Caco-2 (cell line): ENCODE measurements around the gene DNPEP. TPM values are rescaled to one million over a fixed set of nuclear protein-coding genes. Genes with fewer than 3 reads are reported as not detected.

Experiments
- BruUV-seq: library from RNA; stranded (reverse); fragments of 400-500 nt; replicated peaks from 2 replicates; lab custom pipeline; 2021; lab: Mats Ljungman, UMichigan
- CTCF ChIA-PET: fragments of 300-600 bp; sonication (Branson Sonifier 250); formaldehyde crosslinking; loops from one replicate; lab custom pipeline; 2022; ENCODE audit warnings: antibody characterized with exemption; lab: Charles Lee
- POLR2A ChIA-PET: fragments of 300-600 bp; sonication (Branson Sonifier 250); formaldehyde crosslinking; loops from one replicate; lab custom pipeline; 2022; ENCODE audit warnings: antibody characterized with exemption; lab: Charles Lee
- DNase-seq, 2 experiments: peaks; one replicate each; pipeline versions ENCODE4 v3.0.0 to v3.0.0-alpha.2; 2020 to 2022
- H3K27me3 ChIP-seq: replicated peaks from 2 replicates; pipeline ENCODE4 v1.6.0; 2011; ENCODE audit warnings: low read length; ENCODE audit not compliant: control insufficient read depth, insufficient read depth
- H3K36me3 ChIP-seq: 2 replicates; pipeline ENCODE4 v1.5.1; 2011; ENCODE audit warnings: low read length; ENCODE audit not compliant: control insufficient read depth, insufficient read depth
- H3K4me1 ChIP-seq: fragments of 250-450 bp; sonication (Bioruptor Pico); 2 replicates; pipeline ENCODE4 v1.5.1; 2020; ENCODE audit warnings: mild to moderate bottlenecking
- H3K4me3 ChIP-seq: 2 replicates; pipeline ENCODE4 v1.5.1; 2011; ENCODE audit warnings: low read depth, mild to moderate bottlenecking, control low read depth, low read length
- H3K9me3 ChIP-seq: fragments of 250-450 bp; sonication (Bioruptor Pico); 2 replicates; pipeline ENCODE4 v1.5.1; 2020; ENCODE audit warnings: mild to moderate bottlenecking, moderate library complexity
- H3K27ac Mint-ChIP-seq: one replicate; pipeline ENCODE4 v1.8.0; 2022; ENCODE audit warnings: mixed read lengths; ENCODE audit not compliant: unreplicated experiment
- H3K27me3 Mint-ChIP-seq: one replicate; pipeline ENCODE4 v1.8.0; 2022; ENCODE audit warnings: mixed read lengths; ENCODE audit not compliant: insufficient read depth, unreplicated experiment
- H3K36me3 Mint-ChIP-seq: one replicate; pipeline ENCODE4 v1.8.0; 2022; ENCODE audit warnings: mild to moderate bottlenecking, mixed read lengths; ENCODE audit not compliant: insufficient read depth, unreplicated experiment
- H3K4me1 Mint-ChIP-seq: one replicate; pipeline ENCODE4 v1.8.0; 2022; ENCODE audit warnings: low read depth, mixed read lengths; ENCODE audit not compliant: unreplicated experiment
- H3K4me3 Mint-ChIP-seq: one replicate; pipeline ENCODE4 v1.8.0; 2022; ENCODE audit warnings: mild to moderate bottlenecking, moderate library complexity, mixed read lengths; ENCODE audit not compliant: unreplicated experiment
- H3K9me3 Mint-ChIP-seq: one replicate; pipeline ENCODE4 v1.8.0; 2022; ENCODE audit warnings: mixed read lengths; ENCODE audit not compliant: unreplicated experiment
- intact Hi-C: fragments of 100-400 bp; cut with micrococcal nuclease; formaldehyde crosslinking; loops from one replicate; pipeline ENCODE4 v1.10.0; 2022; ENCODE audit not compliant: unreplicated experiment
- total RNA-seq: library from RNA; stranded (reverse); gene quantifications from 2 replicates; pipeline ENCODE4 v1.2.3, GENCODE V29; 2022
- TF ChIP-seq, protein P1 (sequence below), 2 experiments: fragments of 200-600 bp in 1 of 2; IDR thresholded peaks; 1 replicate in 1 of 2; 2 replicates in 1 of 2; pipeline versions ENCODE4 v1.5.1 to v1.8.0; 2011 to 2022; ENCODE audit warnings: antibody characterized with exemption in 1 of 2, control low read depth in 1 of 2, inconsistent platforms in 1 of 2, low read depth in 1 of 2, low read length in 1 of 2, mild to moderate bottlenecking in 1 of 2, moderate library complexity in 1 of 2; ENCODE audit not compliant: insufficient read depth in 1 of 2, severe bottlenecking in 1 of 2, unreplicated experiment in 1 of 2

DNPEP gene
- total RNA-seq, 1 experiment from 2014 or later = 102 TPM

- Mint-ChIP-seq H3K9me3 (no peaks in the 10 kb centered on the region), H3K4me3 (no peak overlapping the region), H3K36me3 (no peaks in the 10 kb centered on the region), H3K4me1 (no peaks in the 10 kb centered on the region), H3K27me3 (peaks cover 2% of the 10 kb centered on the region), H3K27ac (no peak overlapping the region)
- TF ChIP-seq, protein P1, sequence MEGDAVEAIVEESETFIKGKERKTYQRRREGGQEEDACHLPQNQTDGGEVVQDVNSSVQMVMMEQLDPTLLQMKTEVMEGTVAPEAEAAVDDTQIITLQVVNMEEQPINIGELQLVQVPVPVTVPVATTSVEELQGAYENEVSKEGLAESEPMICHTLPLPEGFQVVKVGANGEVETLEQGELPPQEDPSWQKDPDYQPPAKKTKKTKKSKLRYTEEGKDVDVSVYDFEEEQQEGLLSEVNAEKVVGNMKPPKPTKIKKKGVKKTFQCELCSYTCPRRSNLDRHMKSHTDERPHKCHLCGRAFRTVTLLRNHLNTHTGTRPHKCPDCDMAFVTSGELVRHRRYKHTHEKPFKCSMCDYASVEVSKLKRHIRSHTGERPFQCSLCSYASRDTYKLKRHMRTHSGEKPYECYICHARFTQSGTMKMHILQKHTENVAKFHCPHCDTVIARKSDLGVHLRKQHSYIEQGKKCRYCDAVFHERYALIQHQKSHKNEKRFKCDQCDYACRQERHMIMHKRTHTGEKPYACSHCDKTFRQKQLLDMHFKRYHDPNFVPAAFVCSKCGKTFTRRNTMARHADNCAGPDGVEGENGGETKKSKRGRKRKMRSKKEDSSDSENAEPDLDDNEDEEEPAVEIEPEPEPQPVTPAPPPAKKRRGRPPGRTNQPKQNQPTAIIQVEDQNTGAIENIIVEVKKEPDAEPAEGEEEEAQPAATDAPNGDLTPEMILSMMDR (IDR thresholded peaks at IDR 0.05; ENCODE audit: insufficient read depth in 1 of 2, low read depth in 1 of 2, low read length in 1 of 2, severe bottlenecking in 1 of 2, unreplicated experiment in 1 of 2) = no peak
- intact Hi-C loops = no loop called here
- POLR2A ChIA-PET = no interaction called here
- Histone ChIP-seq H3K4me3 (no peak overlapping the region), H3K9me3 (no peaks in the 10 kb centered on the region), H3K36me3 (no peaks in the 10 kb centered on the region), H3K4me1 (no peaks in the 10 kb centered on the region), H3K27me3 (no peaks in the 10 kb centered on the region; the same call in 1 of the 2 replicates)
- CTCF ChIA-PET = no interaction called here
- no TSS peak for BruUV-seq
- no peak for DNase-seq
Measured at GRCh38 chr2:219362524-219363164, 25.1 kb downstream of the DNPEP start.

- no TSS peak for BruUV-seq
- Histone ChIP-seq H3K4me1 (no peaks in the 10 kb centered on the region), H3K36me3 (no peaks in the 10 kb centered on the region), H3K27me3 (no peaks in the 10 kb centered on the region; the same call in 1 of the 2 replicates), H3K9me3 (no peaks in the 10 kb centered on the region), H3K4me3 (no peak overlapping the region)
- intact Hi-C loops = no loop called here
- no peak overlapping the region for H3K27ac Mint-ChIP-seq
- no peaks in the 10 kb centered on the region for H3K4me1 Mint-ChIP-seq
- H3K4me3 Mint-ChIP-seq = no peak overlapping the region
- ChIA-PET POLR2A (no interaction called here), CTCF (no interaction called here)
- DNase-seq = no peak
- H3K36me3 Mint-ChIP-seq = no peaks in the 10 kb centered on the region
- H3K27me3 Mint-ChIP-seq = peaks cover 2% of the 10 kb centered on the region
- TF ChIP-seq, protein P1 (IDR thresholded peaks at IDR 0.05; ENCODE audit: insufficient read depth in 1 of 2, low read depth in 1 of 2, low read length in 1 of 2, severe bottlenecking in 1 of 2, unreplicated experiment in 1 of 2) = no peak
- no peaks in the 10 kb centered on the region for H3K9me3 Mint-ChIP-seq
Measured at GRCh38 chr2:219362072-219362471, 25.6 kb downstream of the DNPEP start.

- no TSS peak for BruUV-seq
- ChIA-PET POLR2A (no interaction called here), CTCF (interaction anchor here (0.6 kb wide), 1 partner anchor 171 kb away, joined by 4 read pairs; no protein-coding TSS in a partner anchor)
- Histone ChIP-seq H3K9me3 (no peaks in the 10 kb centered on the region), H3K4me3 (no peak overlapping the region), H3K4me1 (no peaks in the 10 kb centered on the region), H3K36me3 (no peaks in the 10 kb centered on the region), H3K27me3 (no peaks in the 10 kb centered on the region; the same call in 1 of the 2 replicates)
- intact Hi-C loops = no loop called here
- Mint-ChIP-seq H3K27ac (no peak overlapping the region), H3K36me3 (no peaks in the 10 kb centered on the region), H3K9me3 (no peaks in the 10 kb centered on the region), H3K4me1 (no peaks in the 10 kb centered on the region), H3K4me3 (no peak overlapping the region), H3K27me3 (peaks cover 5% of the 10 kb centered on the region)
- TF ChIP-seq, protein P1 (IDR thresholded peaks at IDR 0.05; ENCODE audit: insufficient read depth in 1 of 2, low read depth in 1 of 2, low read length in 1 of 2, severe bottlenecking in 1 of 2, unreplicated experiment in 1 of 2) = no peak
- no peak for DNase-seq
Measured at GRCh38 chr2:219358170-219359075, 29.3 kb downstream of the DNPEP start.
